Adipocyte (in vitro differentiated cells): Measurements from ENCODE around the gene LAX1.
A peak's percentile ranks its signal among the peaks of the same experiment; 100 is the strongest.
"Not testable (repeated sequence)": the region's sequence is repeated elsewhere in the genome, so short reads cannot be mapped to it uniquely, and the experiment has no call there.

Experiments used
- DNase-seq: peaks from one replicate; pipeline ENCODE4 v3.0.0-alpha.2; 2015; ENCODE audit warnings: low read depth
- H3K27me3 ChIP-seq: replicated peaks from 2 replicates; pipeline ENCODE4 v1.7.0; 2013; ENCODE audit warnings: mild to moderate bottlenecking, low read length, moderate library complexity; ENCODE audit not compliant: control insufficient read depth, insufficient read depth
- H3K36me3 ChIP-seq: 2 replicates; pipeline ENCODE4 v1.7.0; 2013; ENCODE audit warnings: low read length, mild to moderate bottlenecking, moderate library complexity; ENCODE audit not compliant: control insufficient read depth, insufficient read depth, severe bottlenecking
- H3K4me1 ChIP-seq: 2 replicates; pipeline ENCODE4 v1.7.0; 2013; ENCODE audit warnings: mild to moderate bottlenecking, low read length, moderate library complexity; ENCODE audit not compliant: control insufficient read depth, insufficient read depth
- H3K4me3 ChIP-seq: 2 replicates; pipeline ENCODE4 v1.7.0; 2013; ENCODE audit warnings: mild to moderate bottlenecking, low read length, moderate library complexity
- H3K9ac ChIP-seq: 2 replicates; pipeline ENCODE4 v1.7.0; 2013; ENCODE audit warnings: mild to moderate bottlenecking, low read length, moderate library complexity
- H3K9me3 ChIP-seq: 2 replicates; pipeline ENCODE4 v1.7.0; 2013; ENCODE audit warnings: mild to moderate bottlenecking, low read length, moderate library complexity; ENCODE audit not compliant: control insufficient read depth

The LAX1 gene

DNA sequence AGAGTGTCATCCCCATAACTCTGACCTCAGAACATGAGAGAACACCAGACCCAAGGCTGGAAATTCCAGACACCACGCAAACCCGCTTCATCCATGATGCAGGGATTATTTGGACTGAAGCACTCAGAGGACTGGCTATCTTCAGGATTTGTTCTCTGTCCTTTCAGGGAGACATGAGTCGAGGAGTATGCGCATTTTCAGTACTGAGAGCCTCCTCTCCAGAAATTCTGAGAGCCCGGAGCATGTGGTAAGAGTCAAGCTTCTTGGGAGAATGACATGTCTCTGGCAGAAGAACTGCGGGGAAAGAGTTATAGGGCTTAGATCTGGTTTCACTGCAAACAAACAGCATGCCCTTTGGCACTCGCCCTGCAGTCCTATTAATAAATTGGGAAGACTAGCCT lies 6.9 kb downstream of the LAX1 start:
- H3K9ac ChIP-seq: no peak overlapping the region
- H3K4me1 ChIP-seq: peaks cover 12% of the 10 kb centered on the region
- H3K9me3 ChIP-seq: no peaks in the 10 kb centered on the region
- H3K36me3 ChIP-seq: no peaks in the 10 kb centered on the region
- no peaks in the 10 kb centered on the region for H3K27me3 ChIP-seq
- no peak overlapping the region for H3K4me3 ChIP-seq
- no peak for DNase-seq

DNA sequence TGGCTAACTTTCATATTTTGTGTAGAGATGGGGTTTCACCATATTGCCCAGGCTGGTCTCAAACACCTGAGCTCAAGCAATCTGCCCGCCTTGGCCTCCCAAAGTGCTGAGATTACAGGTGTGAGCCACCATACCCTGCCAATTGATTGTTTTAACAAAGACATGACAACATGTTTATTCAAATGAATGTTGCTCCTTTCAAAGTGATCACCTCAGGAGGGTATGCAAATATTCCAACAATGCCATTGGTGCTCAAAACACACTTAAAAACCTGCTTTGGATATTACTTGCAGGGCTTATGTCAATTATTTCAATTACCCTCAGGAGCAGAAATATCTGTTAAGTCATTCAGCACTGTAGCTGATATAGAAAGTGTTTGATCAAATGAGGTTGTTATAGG lies 7.9 kb downstream of the LAX1 start:
- H3K36me3 ChIP-seq: no peaks in the 10 kb centered on the region
- no peaks in the 10 kb centered on the region for H3K9me3 ChIP-seq
- peaks cover 12% of the 10 kb centered on the region for H3K4me1 ChIP-seq
- no peak overlapping the region for H3K9ac ChIP-seq
- H3K4me3 ChIP-seq: no peak overlapping the region
- DNase-seq: no peak
- H3K27me3 ChIP-seq: no peaks in the 10 kb centered on the region

DNA sequence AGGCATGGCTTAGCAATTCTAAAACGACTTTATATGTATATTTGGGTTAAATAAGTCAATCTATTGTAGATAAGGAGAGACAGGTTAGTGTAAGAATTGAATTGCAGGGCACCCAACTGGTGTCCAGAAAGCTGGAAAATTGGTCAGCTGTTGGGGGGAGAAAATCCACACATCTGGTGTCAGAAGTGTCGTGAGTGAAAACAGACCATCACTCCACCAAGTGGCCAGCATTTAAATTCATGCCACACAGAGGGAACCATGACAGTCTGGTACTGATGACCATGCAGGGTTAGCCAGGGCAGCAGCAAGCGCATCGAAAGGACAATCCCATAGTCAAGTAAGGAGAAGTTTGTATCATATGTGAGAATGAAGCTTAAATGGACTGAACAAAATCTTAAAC lies 11.7 kb downstream of the LAX1 start:
- H3K36me3 ChIP-seq: no peaks in the 10 kb centered on the region
- peaks cover 6% of the 10 kb centered on the region for H3K4me1 ChIP-seq
- no peak for DNase-seq
- no peak overlapping the region for H3K4me3 ChIP-seq
- no peaks in the 10 kb centered on the region for H3K27me3 ChIP-seq
- no peaks in the 10 kb centered on the region for H3K9me3 ChIP-seq
- H3K9ac ChIP-seq: no peak overlapping the region

DNA sequence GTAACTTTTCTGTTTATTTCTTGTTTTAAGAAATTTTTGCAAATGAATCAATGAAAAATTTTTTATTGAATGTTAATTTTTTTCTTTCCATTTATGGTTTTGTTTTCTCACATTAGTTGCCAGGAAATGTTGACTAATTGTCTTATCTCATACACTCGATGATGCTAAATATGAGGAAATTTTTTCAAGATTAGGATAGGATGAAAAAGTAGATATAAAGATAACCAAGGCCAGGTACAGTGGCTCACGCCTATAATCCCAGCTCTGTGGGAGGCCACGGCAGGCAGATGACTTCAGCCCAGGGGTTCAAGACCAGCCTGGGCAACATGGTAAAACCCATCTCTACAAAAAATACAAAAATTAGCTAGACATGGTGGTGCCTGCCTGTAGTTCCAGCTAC lies 12.6 kb downstream of the LAX1 start:
- Histone ChIP-seq H3K4me3 (no peak overlapping the region), H3K9ac (no peak overlapping the region), H3K9me3 (no peaks in the 10 kb centered on the region), H3K27me3 (no peaks in the 10 kb centered on the region), H3K36me3 (no peaks in the 10 kb centered on the region), H3K4me1 (no peaks in the 10 kb centered on the region)
- no peak for DNase-seq

DNA sequence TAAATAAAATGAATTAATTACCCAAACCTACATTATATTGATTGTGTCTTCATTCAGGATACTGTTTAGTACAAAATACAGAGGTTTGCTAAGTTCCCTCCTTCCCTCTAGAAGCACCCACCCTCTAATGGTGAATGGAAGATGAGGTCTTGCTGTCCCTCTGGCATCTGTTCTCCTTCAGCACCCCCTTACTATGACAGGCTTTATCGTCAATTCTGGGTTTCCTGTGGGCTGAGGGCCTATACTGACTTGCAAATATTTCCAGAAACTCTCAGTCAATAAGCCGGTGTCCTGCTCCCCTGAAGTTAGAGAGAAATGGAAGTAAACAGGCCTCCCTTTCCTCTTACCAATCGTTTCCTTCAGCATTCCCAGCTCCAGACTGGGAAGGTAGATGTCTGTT lies 13.2 kb downstream of the LAX1 start:
- no peaks in the 10 kb centered on the region for H3K36me3 ChIP-seq
- no peak overlapping the region for H3K4me3 ChIP-seq
- H3K9me3 ChIP-seq: no peaks in the 10 kb centered on the region
- no peaks in the 10 kb centered on the region for H3K27me3 ChIP-seq
- H3K4me1 ChIP-seq: no peaks in the 10 kb centered on the region
- no peak overlapping the region for H3K9ac ChIP-seq
- DNase-seq: no peak

DNA sequence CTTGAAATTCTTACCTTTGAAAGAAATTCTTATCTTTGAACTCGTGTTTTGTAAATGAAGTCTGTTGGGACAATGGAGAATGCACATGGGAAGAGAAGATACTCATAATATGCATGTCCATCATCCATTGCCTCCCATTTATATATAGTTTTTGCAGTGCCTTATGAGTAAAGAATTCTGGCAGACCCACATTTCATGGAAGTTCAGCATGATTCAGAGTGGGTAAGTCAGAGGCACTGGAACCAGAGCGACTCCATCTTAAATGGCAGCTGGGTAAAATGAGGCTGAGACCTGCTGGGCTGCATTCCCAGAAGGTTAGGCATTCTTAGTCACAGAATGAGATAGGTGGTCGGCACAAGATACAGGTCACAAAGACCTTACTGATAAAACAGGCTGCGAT lies 13.8 kb downstream of the LAX1 start:
- DNase-seq: no peak
- no peaks in the 10 kb centered on the region for H3K27me3 ChIP-seq
- H3K4me3 ChIP-seq: no peak overlapping the region
- H3K4me1 ChIP-seq: no peaks in the 10 kb centered on the region
- H3K9me3 ChIP-seq: no peaks in the 10 kb centered on the region
- no peak overlapping the region for H3K9ac ChIP-seq
- no peaks in the 10 kb centered on the region for H3K36me3 ChIP-seq

DNA sequence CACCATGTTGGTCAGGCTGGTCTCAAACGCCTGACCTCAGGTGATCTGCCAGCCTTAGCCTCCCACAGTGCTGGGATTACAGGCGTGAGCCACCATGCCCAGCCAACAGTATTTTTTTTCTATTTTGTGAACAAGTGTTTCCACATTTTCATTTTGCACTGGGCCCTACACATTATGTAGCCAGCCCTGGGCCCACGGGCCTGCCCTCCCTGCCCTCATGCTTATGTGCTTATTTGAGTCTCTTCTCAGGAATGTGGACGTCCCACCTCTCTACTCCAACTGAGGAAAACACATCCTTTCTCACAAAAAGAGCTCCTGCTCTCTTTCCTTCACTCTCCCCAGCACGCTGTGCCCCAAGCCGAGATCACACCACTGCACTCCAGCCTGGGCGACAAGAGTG lies 17.0 kb downstream of the LAX1 start:
- H3K27me3 ChIP-seq: no peaks in the 10 kb centered on the region
- H3K4me1 ChIP-seq: no peaks in the 10 kb centered on the region
- no peak overlapping the region for H3K4me3 ChIP-seq
- no peaks in the 10 kb centered on the region for H3K9me3 ChIP-seq
- no peak for DNase-seq
- no peaks in the 10 kb centered on the region for H3K36me3 ChIP-seq
- no peak overlapping the region for H3K9ac ChIP-seq

DNA sequence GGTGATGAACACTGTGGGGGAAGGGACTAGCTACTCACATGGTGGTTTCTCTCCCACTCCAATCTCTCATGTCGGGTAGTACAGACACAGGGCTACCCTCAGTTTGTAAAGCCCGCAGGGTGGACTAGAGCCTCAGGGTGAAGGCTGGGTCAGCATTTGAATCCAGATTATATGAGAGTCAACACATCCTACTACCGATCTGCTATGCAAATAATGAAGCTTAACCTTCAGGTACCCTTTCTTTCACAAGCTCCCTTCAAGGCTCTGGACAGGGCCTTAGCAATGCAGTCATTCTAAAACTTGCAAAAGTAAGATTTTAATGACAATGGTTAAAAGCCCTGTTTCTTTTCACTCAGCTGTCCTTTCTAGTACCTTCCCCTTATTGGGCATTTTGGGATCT lies 25.0 kb downstream of the LAX1 start:
- Histone ChIP-seq H3K4me3 (no peak overlapping the region), H3K9me3 (peaks cover 4% of the 10 kb centered on the region), H3K9ac (no peak overlapping the region), H3K27me3 (no peaks in the 10 kb centered on the region), H3K36me3 (no peaks in the 10 kb centered on the region), H3K4me1 (peaks cover 6% of the 10 kb centered on the region)
- no peak for DNase-seq

DNA sequence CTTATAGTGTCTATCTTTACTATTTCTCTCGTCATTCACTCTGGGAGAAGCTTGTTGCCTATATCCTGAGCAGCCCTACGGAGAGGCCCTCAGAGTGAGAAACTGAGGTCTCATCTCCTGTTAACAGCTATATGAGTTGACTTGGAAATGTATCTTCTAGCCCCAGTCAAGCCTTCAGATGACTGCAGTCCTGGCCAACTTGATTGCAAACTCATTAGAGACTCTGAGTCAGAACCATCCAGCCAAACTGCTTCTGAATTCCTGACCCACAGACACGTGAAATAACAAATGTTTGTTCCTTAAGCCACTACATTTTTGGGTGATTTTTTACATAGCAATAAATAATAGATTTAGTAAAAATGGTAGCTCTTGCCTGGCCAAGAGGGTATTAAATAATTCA lies 26.5 kb downstream of the LAX1 start:
- H3K9me3 ChIP-seq: peaks cover 4% of the 10 kb centered on the region
- H3K9ac ChIP-seq: no peak overlapping the region
- no peak for DNase-seq
- H3K27me3 ChIP-seq: no peaks in the 10 kb centered on the region
- H3K4me3 ChIP-seq: no peak overlapping the region
- H3K36me3 ChIP-seq: no peaks in the 10 kb centered on the region
- peaks cover 8% of the 10 kb centered on the region for H3K4me1 ChIP-seq

DNA sequence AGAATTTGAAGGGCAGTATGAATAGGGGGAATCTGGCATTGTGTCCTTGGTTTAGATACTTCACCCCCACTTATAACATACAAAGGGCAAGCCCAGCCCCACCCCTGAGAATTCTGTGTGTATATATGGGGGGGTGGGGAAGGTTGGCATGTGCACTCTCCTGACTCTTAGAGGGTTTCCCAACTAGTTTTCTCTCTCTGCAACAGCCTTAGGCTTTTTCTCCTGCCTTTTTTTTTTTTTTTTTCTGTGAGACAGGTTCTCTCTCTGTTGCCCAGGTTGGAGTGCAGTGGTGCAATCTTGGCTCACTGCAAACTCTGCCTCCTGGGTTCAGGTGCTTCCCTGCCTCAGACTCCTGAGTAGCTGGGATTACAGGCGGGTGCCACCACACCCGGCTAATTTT lies 27.5 kb downstream of the LAX1 start:
- Histone ChIP-seq H3K27me3 (no peaks in the 10 kb centered on the region), H3K4me1 (peaks cover 15% of the 10 kb centered on the region), H3K36me3 (no peaks in the 10 kb centered on the region), H3K9ac (no peak overlapping the region), H3K4me3 (no peak overlapping the region), H3K9me3 (peaks cover 4% of the 10 kb centered on the region)
- no peak for DNase-seq

DNA sequence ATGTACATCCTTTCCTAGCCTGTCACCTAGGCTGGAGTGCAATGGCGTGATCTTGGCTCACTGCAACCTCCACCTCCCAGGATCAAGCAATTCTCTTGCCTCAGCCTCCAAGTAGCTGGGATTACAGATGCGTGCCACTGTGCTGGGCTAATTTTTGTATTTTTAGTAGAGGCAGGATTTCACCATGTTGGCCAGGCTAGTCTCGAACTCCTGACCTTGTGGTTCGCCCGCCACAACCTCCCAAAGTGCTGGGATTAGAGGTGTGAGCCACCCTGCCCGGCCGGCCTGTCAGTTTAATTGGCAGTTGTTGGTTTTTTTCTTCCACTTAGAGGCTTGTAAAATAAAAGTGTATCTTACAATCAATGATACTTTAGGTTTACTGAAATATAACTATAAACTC lies 28.6 kb downstream of the LAX1 start:
- not testable (repeated sequence) for H3K9ac ChIP-seq, H3K9me3 ChIP-seq, DNase-seq, H3K4me3 ChIP-seq, H3K27me3 ChIP-seq
- Histone ChIP-seq H3K4me1 (peaks cover 26% of the 10 kb centered on the region), H3K36me3 (peaks cover 10% of the 10 kb centered on the region)

DNA sequence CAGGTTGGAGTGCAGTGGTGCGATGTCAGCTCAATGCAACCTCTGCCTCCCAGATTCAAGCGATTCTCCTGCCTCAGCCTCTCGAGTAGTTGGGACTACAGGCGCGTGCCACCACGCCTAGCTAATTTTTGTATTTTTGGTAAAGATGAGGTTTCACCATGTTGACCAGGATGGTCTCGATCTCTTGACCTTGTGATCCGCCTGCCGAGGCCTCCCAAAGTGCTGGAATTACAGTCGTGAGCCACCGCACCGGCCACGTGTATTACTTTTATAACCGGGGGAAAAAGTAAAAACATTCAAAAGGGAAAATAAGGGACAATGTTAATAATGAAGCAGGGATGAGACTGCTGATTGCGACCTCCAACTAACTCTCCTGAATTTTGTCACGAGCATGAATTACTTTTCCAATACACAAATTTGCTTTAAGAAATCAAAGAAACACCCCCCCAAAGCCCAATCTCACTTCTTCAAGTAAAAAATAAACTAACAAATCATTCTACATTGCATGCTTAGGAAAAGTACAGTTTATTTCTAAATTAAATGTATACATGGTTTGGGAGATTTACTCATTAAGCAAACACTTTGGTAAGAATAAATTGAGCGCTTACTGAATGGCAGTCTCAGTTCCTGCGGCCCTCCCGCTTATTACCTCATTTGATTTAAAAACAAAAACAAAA lies 29.9 kb downstream of the LAX1 start:
- Histone ChIP-seq H3K9me3 (peaks cover 4% of the 10 kb centered on the region), H3K9ac (peak overlapping the region; percentile 98), H3K4me3 (peak overlapping the region; percentile 85), H3K4me1 (peaks cover 39% of the 10 kb centered on the region), H3K36me3 (peaks cover 12% of the 10 kb centered on the region), H3K27me3 (no peaks in the 10 kb centered on the region)
- no peak for DNase-seq
